Right renal pelvis (tissue), 4 donors: ENCODE data around the gene JADE3. TPM values are rescaled to one million over a fixed set of nuclear protein-coding genes. Genes with fewer than 3 reads are reported as not detected.

Source experiments
- DNase-seq, 4 donors: peaks; one replicate each; pipeline ENCODE4 v3.0.0-alpha.2; 2013; ENCODE audit warnings: low read depth in 4 of 4, low spot score in 3 of 4, missing footprints in 1 of 4
- polyA plus RNA-seq, 4 donors: library from polyadenylated mRNA; unstranded; fragments of 120-200 nt; gene quantifications; one replicate each; pipeline ENCODE4 v1.2.1, GENCODE V29; 2013; ENCODE audit not compliant: insufficient read length in 4 of 4

Gene JADE3
- polyA plus RNA-seq, 4 donors = 22.9 to 28.6 (median 27.1) TPM

DNA sequence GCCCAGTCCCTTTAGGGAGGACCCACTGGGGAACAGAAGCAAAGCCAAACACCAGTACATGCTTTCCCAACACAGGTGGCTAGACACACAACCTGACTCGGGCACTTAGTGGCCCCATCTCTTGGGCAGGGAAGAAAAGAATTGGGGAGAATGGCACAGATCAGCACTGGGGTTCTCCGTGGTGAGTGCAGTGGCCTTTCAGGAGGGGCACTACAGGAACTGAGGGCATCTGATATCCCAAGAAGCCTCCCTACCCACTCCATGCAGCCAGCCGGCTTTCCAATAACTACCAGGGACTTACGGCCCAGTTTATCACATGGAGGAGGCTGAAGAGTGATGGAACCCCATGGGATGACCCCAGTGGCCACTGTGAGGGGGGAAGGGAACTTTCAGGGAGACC lies 189.0 kb downstream of the JADE3 start:
- no peak for DNase-seq

Other genes with a start within 250 kb of the JADE3 start
- 1 to 10 TPM; 3.9 to 4.9 (median 4.8) TPM for gene SLC9A7, start 153.3 kb upstream of the JADE3 start, polyA plus RNA-seq
- 10 to 100 TPM; 15.4 to 18.7 (median 17.9) TPM for gene RP2, start 75.4 kb upstream of the JADE3 start, polyA plus RNA-seq
- 10 to 100 TPM; 29.0 to 37.2 (median 35.1) TPM for gene RGN, start 166.0 kb downstream of the JADE3 start, polyA plus RNA-seq
- 100 to 1,000 TPM in 3 of 4 donors, 10 to 100 TPM in 1; 98.4 to 117 (median 107) TPM for gene NDUFB11, start 232.3 kb downstream of the JADE3 start, polyA plus RNA-seq
- gene RBM10, start 232.8 kb downstream of the JADE3 start, polyA plus RNA-seq = 10 to 100 TPM; 48.2 to 65.3 (median 49.9) TPM